Fibroblast of villous mesenchyme (primary cell): ENCODE data around the gene ZNF189. TPM values are rescaled to one million over a fixed set of nuclear protein-coding genes. Genes with fewer than 3 reads are reported as not detected.

Source experiments
- DNase-seq: peaks from one replicate; pipeline ENCODE4 v3.0.0-alpha.2; 2010; ENCODE audit warnings: low read depth
- H3K4me3 ChIP-seq: 2 replicates; pipeline ENCODE4 v1.5.1; 2011; ENCODE audit warnings: low read depth, mild to moderate bottlenecking, low read length
- total RNA-seq: library from RNA; depleted of rRNA; stranded (reverse); fragments of >200 nt; gene quantifications from 2 replicates; pipeline ENCODE4 v1.2.3, GENCODE V29; 2012
- TF ChIP-seq, protein P1 (sequence below): IDR thresholded peaks from 2 replicates; pipeline ENCODE4 v1.5.1; 2012; ENCODE audit warnings: low read depth, mild to moderate bottlenecking, low read length; ENCODE audit not compliant: insufficient read depth

The ZNF189 gene
- total RNA-seq, 1 donor: 23.7 TPM

DNA sequence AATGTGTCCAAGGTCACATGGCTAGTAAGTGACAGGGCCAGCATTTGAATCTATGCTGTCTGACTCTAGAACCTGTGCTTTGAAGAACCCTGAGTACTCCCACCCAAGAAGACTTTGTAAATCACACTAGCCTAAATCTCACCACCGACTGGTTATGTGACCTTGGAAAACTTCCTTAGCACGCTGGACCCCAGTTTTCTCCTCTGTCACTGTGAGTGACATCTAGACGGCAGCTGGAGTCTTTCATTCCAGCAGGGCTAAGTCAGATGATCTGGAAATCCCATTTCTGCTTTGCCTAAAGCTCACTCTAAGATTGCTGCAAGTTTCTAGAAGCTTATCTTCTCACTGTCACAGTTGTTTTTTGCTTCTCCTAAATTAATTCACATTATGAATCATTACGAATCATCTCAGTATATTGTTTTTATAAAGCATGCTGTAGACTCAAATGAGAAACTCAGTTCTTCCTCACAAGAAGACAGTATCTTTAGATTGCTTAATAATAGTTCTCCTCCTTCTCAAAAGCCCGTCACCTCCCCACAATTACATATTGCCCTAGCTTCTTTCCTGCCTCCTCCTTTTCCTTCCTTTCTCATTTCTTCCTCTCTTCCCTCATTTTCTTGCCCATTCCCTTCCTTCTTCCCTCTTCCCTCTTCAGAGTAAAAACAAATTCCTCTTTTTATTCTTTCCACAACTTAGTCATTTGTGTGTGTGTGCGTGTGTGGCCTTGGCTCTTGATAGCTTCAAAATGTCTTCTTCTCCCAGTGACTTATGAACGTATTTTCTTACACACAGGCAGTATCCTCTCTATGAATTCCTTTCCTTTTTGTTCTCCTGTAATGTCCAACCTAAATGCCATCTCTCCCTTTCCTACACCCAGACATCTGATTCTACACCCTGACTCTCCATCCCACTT lies 20.1 kb downstream of the ZNF189 start:
- TF ChIP-seq, protein P1, sequence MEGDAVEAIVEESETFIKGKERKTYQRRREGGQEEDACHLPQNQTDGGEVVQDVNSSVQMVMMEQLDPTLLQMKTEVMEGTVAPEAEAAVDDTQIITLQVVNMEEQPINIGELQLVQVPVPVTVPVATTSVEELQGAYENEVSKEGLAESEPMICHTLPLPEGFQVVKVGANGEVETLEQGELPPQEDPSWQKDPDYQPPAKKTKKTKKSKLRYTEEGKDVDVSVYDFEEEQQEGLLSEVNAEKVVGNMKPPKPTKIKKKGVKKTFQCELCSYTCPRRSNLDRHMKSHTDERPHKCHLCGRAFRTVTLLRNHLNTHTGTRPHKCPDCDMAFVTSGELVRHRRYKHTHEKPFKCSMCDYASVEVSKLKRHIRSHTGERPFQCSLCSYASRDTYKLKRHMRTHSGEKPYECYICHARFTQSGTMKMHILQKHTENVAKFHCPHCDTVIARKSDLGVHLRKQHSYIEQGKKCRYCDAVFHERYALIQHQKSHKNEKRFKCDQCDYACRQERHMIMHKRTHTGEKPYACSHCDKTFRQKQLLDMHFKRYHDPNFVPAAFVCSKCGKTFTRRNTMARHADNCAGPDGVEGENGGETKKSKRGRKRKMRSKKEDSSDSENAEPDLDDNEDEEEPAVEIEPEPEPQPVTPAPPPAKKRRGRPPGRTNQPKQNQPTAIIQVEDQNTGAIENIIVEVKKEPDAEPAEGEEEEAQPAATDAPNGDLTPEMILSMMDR: no peak
- no peak overlapping the region for H3K4me3 ChIP-seq
- no peak for DNase-seq

DNA sequence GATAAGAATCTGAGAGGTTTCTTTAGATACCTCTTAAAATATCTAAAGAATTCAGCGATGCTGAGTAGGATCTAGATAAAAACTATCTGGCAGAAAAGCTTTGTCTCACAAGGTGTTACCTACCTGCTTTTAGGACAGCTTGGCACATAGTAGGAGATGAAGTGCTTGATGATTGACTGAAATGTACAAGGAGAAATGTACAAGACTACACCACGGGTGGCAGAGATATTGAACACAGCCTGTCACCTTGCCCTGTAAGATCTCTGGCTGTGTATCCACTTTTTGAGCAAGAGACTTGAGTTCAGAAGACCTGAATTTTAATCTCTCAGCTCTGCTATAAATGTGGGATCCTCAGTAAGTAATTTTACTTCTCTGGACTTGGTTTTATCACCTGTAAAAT lies 21.2 kb downstream of the ZNF189 start:
- TF ChIP-seq, protein P1: no peak
- no peak overlapping the region for H3K4me3 ChIP-seq
- no peak for DNase-seq

DNA sequence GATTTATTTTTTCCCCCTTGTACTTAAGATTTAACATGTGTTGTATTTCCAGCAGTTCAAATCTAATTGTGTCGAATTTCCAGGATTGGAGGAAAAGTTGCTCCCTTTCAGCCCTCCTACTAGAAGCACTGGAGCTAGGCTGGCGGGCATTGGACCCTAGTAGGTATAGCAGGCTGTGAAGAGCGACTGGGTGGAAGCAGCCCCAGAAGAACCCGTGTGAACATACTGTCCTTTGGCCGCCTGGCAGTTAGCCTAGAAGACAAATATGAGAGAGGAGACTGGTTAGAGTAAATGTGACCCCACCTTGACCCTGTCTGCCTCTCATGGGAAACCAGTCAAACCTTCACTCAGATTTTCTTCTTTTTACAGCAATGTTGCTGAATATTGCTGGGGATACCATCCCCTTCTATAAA lies 23.0 kb downstream of the ZNF189 start:
- no peak for DNase-seq
- no peak overlapping the region for H3K4me3 ChIP-seq
- TF ChIP-seq, protein P1: no peak

DNA sequence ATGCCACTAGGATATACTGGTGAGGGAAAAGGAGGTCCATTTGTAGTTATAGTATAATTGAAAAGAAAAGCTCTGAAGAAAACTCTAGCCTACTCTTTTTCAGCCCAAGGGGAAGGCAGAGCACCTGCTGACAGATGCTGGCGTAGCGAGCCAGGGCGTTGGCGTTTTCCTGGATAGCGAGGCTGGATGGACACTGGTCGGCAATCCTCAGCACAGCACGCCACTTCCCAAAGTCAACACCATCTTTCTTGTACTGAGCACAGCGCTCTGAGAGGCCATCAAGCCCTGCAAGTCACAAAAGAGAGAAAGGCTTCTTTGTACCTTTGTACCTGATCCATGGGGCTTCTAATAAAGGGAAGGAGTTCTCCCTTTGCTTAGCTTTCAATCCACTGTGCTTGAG lies 28.7 kb downstream of the ZNF189 start:
- H3K4me3 ChIP-seq: no peak overlapping the region
- TF ChIP-seq, protein P1: no peak
- DNase-seq: no peak

DNA sequence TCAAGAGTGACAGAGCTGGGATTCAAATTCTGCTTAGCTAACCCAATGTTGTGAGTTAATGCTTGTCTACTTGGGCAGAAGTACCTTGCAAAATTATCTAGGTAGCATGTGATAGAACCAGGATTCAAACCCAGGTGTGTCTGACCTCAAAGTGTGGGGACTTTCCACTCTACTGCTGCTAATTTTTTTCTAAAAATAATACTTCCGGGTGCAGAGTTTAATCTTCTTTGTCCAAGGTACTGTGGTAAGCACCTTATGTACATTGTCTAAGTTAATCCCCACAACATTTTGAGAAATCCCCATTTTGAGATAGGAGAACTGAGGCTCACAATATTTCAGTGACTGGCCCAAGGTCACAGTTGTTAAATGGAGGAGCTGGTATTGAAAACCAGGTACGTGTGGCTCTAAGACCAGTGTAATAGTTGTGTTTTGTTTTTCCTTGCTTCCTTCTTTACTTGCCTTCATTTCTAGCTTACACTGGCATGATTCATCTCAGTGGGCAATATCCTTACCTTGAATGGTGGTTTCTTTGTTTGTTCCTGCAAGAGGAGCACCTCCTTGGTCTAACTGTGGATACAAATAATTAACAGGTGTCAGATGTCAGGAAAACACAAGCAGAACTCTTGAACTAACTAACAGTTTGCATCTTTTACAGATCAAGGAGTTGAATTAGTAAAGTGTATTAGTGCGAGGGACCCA lies 29.5 kb downstream of the ZNF189 start:
- no peak overlapping the region for H3K4me3 ChIP-seq
- no peak for DNase-seq
- TF ChIP-seq, protein P1: no peak

DNA sequence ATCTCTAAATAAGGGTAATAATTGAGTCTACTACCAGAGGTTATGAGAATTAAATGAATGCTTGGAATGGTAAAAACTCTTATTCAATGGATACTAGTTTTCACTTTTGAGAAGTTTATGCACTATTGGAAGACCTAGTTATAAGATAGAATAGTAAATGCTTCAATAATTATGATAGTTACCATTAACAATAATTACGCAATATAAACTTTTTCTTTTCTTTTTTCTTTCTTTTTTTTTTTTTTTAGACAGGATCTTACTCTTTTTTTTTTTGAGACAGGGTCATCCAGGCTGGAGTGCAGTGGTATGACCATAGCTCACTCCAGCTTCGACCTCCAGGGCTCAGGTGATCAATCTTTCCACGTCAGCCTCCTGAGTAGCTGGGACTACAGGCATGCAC lies 30.3 kb downstream of the ZNF189 start:
- no peak overlapping the region for H3K4me3 ChIP-seq
- no peak for DNase-seq
- TF ChIP-seq, protein P1: no peak
